ENCODE data around the gene C10orf90.

The C10orf90 gene

DNA sequence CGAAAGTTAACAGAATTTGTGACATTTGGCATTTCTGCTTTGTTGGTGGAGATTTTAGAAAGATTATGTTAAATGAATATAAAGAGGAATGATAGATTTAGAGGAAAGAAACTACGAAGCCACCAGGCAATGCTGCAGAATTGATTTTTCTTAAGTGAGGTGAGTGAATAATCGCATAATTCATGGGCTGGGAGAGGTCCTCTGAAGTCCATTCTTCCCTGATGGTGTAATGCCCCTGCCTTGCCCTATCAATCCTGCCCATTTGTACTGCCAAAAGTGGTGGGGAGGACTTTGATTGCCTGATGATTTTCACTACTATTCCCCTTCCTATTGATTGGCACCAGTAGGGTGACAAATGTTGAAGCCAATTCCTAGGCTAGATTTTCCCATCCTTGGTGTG, 125.9 kb downstream of the C10orf90 start:
- DNase-seq (ENCODE audit: low read depth), result no peak
- H3K4me3 ChIP-seq (ENCODE audit: low read length), result no peak overlapping the region

DNA sequence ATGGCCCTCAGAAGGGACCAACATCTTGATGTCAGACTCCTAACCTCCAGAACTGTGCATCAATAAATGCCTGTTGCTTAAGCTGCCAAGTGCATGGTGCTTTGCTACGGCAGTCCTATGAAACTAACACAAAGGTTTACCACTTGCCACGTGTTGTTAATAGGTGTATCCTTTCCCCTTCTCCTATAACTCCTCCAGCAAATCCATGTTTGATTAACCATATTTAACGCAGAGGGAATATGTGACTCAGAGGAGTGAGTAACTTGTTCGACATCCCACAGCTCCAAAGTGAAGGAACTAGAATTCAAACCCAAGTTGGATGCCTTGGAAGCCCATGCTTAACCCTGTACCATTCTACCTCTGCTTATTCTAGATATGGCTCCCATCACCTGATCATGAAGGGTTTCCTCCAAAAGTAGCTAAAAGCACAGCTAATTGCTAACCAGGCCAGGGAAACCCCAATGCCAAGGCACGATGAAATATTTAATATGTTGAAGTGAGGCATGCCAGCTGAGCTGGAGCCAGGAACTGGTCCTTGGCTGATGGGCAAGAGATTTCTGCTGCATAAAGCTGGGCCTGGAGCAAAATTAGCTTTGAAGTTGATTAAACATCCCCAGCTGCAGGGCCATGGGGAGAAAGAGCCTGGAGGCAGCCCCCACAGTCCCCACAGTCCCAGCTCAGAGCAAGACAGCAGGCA, 131.9 kb downstream of the C10orf90 start:
- TF ChIP-seq, protein P1, sequence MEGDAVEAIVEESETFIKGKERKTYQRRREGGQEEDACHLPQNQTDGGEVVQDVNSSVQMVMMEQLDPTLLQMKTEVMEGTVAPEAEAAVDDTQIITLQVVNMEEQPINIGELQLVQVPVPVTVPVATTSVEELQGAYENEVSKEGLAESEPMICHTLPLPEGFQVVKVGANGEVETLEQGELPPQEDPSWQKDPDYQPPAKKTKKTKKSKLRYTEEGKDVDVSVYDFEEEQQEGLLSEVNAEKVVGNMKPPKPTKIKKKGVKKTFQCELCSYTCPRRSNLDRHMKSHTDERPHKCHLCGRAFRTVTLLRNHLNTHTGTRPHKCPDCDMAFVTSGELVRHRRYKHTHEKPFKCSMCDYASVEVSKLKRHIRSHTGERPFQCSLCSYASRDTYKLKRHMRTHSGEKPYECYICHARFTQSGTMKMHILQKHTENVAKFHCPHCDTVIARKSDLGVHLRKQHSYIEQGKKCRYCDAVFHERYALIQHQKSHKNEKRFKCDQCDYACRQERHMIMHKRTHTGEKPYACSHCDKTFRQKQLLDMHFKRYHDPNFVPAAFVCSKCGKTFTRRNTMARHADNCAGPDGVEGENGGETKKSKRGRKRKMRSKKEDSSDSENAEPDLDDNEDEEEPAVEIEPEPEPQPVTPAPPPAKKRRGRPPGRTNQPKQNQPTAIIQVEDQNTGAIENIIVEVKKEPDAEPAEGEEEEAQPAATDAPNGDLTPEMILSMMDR (IDR thresholded peaks at IDR 0.05; ENCODE audit: insufficient read depth, low read depth, low read length, missing control alignments), result no peak

More for the DNA sequence above, 125.9 kb downstream of the C10orf90 start:
- TF ChIP-seq, protein P1 (IDR thresholded peaks at IDR 0.05; ENCODE audit: insufficient read depth, low read depth, low read length, missing control alignments), result no peak

DNA sequence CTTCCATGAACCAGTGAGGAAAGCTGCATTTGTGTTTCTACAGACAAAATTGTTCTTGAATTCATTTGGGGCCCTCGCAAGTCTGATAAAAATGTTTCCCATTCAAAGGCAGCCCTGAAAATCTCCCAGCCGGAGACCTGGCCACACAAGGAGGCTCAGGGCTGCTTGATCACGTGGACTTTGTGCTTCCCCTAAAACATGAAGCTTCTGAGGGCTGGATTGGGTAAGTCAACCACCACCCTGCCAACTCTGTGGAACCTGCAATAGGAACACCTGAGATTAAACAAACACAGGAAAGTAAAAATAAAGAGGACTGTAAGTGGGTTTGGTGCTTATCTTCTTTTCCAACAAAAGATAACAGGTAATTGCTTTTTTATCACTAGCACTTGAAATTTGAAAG, 133.8 kb downstream of the C10orf90 start:
- H3K4me3 ChIP-seq (ENCODE audit: low read length), result no peak overlapping the region
- TF ChIP-seq, protein P1 (IDR thresholded peaks at IDR 0.05; ENCODE audit: insufficient read depth, low read depth, low read length, missing control alignments), result no peak
- DNase-seq (ENCODE audit: low read depth), result no peak

More for the DNA sequence above, 131.9 kb downstream of the C10orf90 start:
- no peak overlapping the region for H3K4me3 ChIP-seq (ENCODE audit: low read length)
- DNase-seq (ENCODE audit: low read depth), result no peak

DNA sequence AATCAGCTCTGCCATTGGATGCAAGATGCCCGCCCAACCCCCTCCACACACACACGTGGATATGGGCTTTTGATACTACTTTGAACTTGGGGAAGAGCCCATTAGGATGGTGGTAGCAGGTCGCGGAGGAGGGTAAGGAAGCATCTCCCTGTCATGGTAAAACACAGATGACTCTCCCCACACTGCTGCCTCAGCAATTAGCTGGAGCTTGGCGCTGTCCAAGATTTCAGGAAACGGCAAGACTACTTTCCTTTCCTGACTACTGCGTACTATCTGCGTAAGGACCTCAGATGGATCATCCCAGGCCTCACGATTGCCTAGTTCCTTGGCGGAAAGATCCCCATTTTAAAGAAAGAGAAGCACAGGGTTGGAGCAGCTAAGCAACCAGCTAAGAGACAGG, 134.3 kb downstream of the C10orf90 start:
- no peak overlapping the region for H3K4me3 ChIP-seq (ENCODE audit: low read length)
- peak; percentile 13 for DNase-seq (ENCODE audit: low read depth)
- TF ChIP-seq, protein P1 (IDR thresholded peaks at IDR 0.05; ENCODE audit: insufficient read depth, low read depth, low read length, missing control alignments), result no peak

DNA sequence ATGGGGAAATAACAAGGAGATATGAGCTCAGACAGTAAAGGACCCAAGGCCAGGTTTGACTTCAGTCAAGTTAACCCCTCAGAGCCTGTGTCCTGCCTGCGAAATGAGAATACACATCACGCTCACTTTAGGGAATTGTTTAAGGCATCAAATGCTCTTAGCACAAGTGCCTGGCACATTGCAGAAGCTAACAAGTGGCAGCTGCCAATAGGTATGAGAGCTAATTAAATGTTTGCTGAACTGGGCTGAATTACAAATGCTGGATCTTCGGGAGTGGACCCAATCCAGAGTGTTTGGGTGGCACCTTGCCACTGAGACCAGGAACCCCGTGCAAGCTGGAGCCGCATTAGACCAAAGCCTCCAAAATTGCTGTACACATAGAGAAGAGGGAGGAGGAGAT, 136.8 kb downstream of the C10orf90 start:
- no peak overlapping the region for H3K4me3 ChIP-seq (ENCODE audit: low read length)
- TF ChIP-seq, protein P1 (IDR thresholded peaks at IDR 0.05; ENCODE audit: insufficient read depth, low read depth, low read length, missing control alignments), result no peak
- DNase-seq (ENCODE audit: low read depth), result no peak

DNA sequence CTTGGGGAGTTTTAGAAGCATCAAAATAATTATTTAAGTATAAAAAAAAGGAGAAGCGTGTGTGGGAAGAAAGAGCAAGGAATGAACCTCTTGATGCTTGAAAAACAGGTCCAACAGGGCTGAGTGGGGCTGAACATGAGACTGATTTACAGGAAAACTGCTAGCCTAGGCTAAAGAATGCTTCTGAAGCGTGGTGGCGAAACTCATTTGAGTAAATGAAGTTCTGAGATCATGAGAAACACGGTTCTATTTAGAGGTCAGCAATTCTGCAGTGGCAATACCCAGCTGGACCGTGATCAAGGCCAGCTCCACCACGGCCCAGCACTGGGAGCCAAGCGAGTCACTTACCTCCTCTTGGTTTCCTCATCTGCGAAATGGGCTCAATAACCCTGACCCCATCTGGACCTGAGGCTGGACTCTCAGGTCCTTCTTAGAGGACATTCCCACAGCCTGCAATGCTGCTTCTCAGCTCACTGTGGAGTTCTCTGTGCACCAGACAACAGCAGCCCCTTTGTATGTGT, 142.1 kb downstream of the C10orf90 start:
- no peak overlapping the region for H3K4me3 ChIP-seq (ENCODE audit: low read length)
- TF ChIP-seq, protein P1 (IDR thresholded peaks at IDR 0.05; ENCODE audit: insufficient read depth, low read depth, low read length, missing control alignments), result no peak
- peak; percentile 68 for DNase-seq (ENCODE audit: low read depth)

Measured in epithelial cell of esophagus (primary cell).